GM18519 (cell line): Measurements from ENCODE around the gene RHCG.

Experiments
- ATAC-seq: cut with Tn5 transposase; IDR thresholded peaks from one replicate; pipeline ENCODE4 v1.9.1; 2021; ENCODE audit warnings: mild to moderate bottlenecking, moderate library complexity; ENCODE audit not compliant: unreplicated experiment, low FRiP score

Gene RHCG

DNA sequence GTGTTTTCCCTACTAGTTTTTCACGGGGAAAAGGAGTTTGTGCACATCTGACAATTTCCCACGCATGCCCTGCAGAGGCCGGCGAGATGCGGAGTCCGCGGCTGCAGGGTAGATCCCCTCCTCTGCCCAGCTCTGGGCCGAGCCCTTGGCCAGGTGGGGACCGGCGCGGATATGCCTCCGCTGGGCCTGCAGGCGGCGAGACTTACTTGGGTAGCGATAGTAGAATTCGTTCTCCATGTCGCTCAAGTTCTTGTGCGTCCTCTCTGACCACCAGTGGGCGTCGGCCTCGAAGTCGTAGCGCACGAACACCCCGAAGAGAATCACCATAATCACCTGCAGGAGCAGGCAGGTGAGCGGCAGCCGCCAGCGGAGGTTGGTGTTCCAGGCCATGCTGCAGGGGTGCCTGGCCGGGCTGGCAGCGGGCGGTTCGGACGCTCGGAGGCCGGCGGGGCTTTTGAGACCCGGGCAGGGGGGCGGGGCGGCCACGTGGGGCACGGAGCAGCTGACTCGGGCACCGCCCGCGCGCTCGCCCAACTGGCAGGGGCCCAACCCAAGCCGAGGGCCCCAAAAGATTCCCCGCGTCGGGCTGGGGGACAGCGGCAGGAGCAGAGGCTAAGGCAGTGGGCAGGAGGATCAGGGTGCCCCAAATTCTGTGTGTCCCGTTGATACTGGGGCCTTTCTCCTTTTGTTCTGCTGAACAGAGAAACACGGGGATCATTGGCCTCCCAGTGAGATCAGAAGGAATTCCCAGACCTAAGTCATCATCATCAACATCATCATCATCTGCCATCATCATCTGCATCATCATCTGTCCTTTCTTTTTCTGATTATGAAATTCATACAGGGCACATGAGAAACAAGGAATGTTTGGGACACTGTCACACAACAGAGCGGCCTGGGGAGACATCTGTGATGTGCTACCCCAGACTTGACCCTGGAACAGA is at the start of gene RHCG:
TSS of gene RHCG (minus strand) at position 429 of the 944 bp plus-strand sequence. CDS start at position 390, 39 bp downstream.
- no peak for ATAC-seq

DNA sequence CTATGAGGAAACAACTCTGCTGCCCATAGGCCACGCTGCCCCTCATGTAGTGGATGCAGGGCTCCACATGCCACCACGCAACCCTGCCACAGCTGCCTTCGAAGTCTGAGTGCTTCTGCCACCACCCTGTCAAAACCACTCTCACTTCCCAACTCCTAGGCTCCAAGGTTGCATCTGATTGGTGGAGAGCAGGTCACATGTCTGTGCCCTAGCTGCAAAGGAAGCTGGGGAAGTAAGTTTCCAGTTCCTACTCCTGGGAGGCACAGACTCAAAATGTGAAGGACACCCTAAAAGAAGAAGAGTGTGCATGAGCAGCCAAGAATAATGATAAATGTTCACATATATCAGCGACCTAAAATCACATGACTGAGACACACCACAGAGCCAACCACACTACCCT is 47.0 kb upstream of the RHCG start:
- ATAC-seq, result no peak

- no peak for ATAC-seq
Observed at GRCh38 chr15:89542369-89542768, 46.0 kb upstream of the RHCG start.

DNA sequence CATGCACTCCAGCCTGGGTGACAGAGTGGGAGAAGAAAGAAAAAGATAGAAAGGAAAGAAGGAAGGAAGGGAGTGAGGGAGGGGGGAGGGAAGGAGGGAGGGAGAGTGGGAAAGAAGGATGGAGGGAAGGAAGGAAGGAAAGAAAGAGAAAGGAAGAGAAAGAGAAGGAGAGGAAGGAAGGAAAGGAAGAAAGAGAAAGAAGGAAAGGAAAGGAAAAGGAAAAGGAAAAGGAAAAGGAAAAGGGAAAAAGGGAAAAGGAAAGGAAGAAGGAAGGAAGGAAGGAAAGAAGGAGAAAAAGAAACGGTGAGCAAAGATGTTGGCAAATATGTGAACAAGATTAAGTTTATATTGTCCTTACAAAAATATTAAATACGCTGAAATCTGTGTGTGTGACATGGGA is 42.6 kb upstream of the RHCG start:
- no peak for ATAC-seq

GRCh38 chr15:89533861-89534544 is 37.6 kb upstream of the RHCG start:
- ATAC-seq, result no peak

- ATAC-seq, result no peak
Observed at GRCh38 chr15:89531796-89532537, 35.6 kb upstream of the RHCG start.

DNA sequence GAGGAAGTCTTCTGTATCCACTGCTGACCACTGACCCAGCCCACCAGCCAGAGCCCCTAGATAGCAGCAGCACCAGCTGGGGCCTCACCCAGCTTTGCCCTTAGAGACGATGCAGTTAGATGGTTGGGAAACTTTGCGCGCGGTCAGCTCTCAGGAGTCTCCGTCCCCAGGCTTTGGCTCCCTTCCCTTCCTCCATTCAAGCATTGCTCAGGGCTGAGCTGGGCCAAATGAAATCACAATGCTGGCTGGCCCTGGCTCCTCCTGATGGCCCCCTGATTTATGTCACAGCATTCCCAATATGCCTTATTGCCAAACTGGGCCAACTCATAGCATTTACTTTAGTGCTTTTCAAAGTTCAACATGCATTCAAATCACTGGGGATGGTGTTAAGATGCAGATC is 34.6 kb upstream of the RHCG start:
- ATAC-seq, result no peak

- no peak for ATAC-seq
Observed at GRCh38 chr15:89528757-89529352, 32.5 kb upstream of the RHCG start.

GRCh38 chr15:89526601-89527441 is 30.4 kb upstream of the RHCG start:
- ATAC-seq, result no peak

GRCh38 chr15:89526181-89526580 is 29.8 kb upstream of the RHCG start:
- no peak for ATAC-seq

- no peak for ATAC-seq
Observed at GRCh38 chr15:89524184-89524583, 27.8 kb upstream of the RHCG start.

DNA sequence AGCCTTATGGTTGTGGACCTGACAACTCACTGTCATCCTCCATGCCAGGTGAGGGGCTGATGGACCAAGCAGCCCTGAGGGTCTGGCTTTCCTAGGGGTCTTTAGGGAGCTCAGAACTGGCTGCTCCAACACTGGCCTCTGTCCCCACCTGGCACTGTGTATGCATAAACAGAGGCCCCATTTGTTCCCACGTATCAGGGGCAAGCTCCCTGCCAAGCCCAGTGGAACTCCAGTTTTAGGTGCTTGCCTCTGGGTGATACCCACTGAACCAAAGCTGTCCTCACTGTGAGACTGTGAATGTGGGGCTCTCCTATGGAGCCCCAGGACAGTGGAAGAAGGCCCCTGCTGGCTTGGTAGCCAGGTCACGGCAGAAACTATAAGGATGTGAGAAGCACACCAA is 26.7 kb upstream of the RHCG start:
- ATAC-seq, result no peak

DNA sequence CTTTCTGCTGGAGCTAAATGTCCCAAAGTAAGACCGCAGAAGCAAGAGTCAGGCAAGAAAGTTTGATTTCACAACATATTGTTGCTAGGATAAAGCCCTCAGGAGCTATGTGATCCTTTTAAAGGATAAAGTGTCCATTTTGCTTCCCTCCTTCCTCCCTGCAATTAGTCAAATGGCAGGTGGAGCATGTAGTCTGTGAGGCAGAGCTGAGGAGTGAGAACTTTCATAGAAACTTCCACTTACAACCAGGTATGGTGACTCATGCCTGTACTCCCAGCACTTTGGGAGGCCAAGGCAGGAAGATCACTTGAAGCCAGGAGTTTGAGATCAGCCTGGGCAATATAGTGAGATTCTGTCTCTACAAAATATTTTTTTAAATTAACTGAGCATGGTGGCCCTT is 25.2 kb upstream of the RHCG start:
- ATAC-seq, result no peak

- ATAC-seq, result no peak
Observed at GRCh38 chr15:89515477-89515876, 19.1 kb upstream of the RHCG start.

- ATAC-seq, result no peak
Observed at GRCh38 chr15:89514596-89515406, 18.4 kb upstream of the RHCG start.

DNA sequence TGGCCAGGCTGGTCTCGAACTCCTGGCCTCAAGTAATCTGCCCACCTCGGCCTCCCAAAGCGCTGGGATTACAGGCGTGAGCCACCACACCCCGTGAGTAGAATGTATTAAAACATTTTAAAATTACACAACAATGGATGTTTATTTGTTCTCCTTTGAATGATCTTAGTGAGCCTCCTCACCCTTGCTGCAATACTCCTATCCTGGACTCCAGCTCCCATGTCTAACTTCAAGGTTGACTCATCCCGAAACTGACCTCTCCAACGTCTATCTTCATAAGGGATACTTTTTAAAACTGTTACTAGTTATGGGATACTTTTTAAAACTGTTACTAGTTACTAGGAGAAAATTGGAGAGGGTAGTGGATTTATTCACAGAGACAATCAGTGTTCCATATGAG is 17.8 kb upstream of the RHCG start:
- no peak for ATAC-seq

- no peak for ATAC-seq
Observed at GRCh38 chr15:89513284-89513683, 16.9 kb upstream of the RHCG start.

DNA sequence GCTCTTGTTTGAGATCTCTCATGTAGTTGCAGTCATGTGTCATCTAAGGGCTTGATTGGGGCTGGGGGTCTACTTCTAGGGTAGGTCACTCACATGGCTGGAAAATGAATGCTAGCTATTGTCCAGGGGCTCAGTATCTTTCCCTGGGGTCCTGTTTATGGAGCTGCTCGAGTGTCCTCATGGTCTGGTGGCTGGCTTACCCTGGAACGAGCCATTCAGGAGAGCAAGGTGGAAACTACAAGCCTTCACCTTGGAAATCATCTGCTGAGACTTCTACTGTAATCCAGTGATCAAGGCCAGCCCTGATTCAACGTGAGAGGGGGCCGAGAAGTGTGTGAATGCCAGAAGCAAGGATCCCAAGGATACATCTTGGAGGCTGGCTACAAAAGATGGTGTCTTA is 16.2 kb upstream of the RHCG start:
- ATAC-seq, result no peak
